ENCODE measurements around the gene TOR3A.
"Not testable (repeated sequence)": the region's sequence is repeated elsewhere in the genome, so short reads cannot be mapped to it uniquely, and the experiment has no call there.

The TOR3A gene

GRCh38 chr1:179115181-179115580, 33.3 kb downstream of the TOR3A start:
- DNase-seq, result no peak

DNA sequence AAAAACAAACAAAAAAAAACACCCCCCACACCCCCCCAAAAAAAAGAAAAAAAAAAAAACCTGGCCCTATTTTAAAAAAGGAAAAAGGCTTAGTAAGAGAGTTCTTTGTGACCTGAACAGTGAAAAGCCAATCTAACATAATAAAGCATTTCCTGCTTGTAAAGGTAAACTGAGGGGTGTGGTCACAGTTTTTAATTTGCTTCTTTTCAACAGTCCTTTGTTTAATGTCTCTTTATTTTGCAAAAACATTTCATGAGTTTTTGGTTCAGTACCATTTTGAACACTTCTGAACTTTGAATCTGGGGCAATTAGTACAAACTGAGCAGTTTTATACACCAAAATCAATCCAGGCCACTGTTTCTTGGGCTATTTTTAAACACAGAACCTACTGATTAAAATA, 37.6 kb downstream of the TOR3A start:
- DNase-seq, result no peak

- DNase-seq, result no peak
These were observed 38.9 kb downstream of the TOR3A start for GRCh38 chr1:179120736-179121135.

DNA sequence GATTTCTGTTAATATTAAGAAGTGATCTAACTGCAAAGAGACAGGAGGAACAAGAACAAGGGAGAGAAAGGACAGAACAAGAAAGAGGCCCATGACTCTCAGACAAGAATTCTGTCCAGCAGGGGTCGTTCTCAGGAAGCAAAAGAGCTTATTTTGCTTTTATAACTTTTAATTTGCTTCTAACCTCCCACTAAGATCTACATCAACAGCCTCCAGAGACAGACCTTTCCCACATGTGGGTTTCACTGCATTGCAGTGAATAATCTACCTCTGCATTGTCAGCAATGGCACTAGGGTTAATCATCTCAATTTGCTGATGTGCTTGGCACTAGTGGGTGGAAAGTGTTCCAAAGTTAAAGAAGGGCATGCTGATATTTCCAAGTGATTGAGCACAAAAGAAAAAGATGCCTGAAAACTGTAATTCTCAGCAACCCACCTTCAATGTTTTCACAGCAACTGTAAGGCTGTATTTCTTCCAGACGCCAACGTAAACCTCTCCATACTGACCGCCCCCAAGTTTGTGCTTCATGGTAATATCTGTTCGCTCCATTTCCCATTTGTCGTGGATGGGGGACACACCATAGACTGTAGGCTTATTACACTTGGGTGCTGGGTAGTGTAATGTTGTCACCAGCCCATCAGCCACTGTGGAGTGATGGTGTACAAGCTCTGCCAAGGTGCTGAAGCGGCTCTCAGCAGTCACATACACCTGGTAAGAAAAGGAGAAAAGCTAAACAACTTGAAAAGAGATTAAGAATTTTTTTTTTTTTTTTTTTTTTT, 39.5 kb downstream of the TOR3A start:
- DNase-seq, result no peak

DNA sequence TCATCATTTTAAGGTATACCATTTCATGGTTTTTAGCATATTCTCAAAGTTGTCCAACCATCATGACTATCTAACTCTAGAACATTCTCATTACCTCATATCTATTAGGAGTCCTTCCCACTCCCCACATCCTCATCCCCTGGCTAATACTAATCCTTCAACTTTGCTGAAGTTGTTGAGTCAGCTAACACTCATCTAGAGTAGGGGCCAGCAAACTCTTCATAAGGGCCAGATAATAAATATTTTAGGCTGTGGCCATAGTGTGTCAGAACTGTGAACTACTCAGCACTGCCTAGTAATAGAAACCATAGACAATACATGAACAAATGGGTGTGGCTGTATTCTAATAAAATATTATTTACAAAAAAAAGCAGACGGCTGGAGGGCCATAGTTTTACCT, 43.0 kb downstream of the TOR3A start:
- no peak for DNase-seq

DNA sequence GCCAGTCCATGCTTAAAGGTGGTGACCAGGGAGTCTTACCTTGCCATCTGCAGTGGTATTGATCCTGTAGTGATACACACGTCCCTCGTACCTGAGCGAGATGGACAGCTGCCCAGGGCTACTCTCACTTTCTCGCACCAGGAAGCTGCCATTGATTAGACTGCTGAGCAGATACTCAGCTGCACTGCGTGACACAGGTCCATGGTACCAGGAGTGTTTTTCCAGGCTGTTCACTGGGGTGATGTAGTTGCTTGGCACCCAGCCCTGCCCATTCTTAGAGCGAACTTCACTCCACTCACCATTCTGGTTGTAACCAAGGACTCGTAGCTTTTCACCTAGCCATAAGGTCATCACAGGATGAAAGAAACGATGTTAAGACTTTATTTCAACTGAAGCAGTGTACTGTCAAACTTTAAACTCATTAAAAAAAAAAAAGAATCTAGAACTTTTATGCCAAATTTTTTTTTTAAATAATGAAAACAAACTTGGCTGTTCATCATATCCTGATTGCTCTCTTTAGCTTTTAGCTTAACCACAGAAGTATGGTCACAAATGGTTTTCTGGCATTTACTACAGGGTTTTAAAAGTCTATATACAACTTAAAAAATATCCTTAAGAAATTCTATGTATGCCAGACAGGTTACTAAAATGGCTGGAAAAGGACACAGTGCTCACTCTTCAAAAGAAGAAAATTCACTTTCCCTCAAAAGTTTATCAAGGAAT, 44.6 kb downstream of the TOR3A start:
- DNase-seq, result no peak

DNA sequence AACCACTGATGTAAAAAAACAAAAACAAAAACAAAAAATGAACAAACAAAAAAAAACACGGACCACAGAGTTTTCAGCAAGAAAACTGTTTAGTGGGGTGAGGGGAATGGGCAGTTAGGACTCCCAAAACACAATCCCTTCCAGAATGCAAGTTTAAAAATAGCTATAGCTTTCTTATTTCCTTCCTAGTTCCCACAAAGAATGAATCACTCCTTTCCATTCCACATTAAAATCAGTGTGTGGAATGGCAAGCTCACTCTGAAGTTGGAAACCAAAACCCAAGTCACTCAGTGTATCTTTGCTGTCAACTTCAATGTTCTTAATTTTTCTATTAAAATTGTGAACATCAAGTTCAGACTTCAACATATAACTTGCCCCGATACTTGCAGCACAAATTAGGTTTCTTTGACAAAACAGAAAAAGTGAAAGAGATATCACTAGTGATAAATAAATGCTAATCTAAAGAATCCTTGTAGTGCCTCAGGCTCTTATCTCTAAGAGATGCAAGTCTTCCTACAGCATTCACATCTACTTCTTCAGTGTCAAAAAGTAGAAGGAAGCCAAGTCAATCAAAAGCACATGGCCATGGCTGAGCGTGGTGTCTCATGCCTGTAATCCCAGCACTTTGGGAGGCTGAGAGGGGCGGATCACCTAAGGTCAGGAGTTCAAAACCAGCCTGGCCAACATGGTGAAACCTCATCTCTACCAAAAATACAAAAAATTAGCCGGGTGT, 45.5 kb downstream of the TOR3A start:
- no peak for DNase-seq

DNA sequence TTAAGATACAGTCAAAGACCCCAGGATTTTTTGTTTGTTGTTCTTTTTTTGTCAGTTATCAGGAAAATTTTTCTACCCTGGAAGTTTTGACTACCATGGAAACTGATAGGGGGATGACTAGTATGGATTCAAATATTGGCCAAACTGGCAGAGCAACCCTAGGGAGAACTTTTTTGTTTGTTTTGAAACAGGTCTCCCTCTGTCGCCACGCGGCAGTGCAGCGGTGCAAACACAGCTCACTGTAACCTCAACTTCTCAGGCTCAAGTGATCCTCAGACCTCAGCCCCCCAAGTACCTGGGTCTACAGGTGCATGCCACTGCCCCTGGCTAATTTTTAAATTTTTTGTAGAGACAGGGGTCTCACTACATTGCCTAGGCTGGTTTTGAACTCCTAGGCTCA, 46.6 kb downstream of the TOR3A start:
- DNase-seq, result no peak

DNA sequence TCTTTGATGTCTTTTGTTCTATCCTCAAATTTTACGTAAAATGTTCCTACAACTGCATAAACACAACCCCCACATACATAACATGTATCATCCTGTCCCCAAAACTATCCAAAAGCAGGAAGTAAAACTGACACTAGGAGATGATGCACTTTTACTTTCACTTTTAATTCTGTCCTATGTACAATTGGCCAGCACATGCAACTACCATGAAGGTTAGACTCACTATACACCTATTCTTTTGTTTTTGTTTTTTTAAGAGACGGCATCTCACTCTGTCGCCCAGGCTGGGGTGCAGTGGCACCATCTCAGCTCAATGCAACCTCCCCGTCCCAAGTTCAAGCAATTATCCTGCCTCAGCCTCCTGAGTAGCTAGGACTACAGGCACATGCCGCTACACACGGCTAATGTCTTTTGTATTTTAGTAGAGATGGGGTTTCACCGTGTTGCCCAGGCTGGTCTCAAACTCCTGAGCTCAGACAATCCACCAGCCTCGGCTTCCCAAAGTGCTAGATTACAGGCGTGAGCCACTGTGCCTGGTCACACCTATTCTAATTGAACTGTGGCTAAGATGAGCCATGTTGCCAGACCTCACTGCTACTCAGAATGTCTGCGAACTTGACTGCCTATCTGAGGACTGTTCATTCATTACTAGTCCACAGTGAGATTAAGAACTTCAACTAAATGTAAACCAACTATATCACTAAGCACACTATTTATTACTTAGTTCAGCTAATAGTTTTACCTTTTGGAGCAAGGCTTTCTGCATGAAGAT, 48.0 kb downstream of the TOR3A start:
- no peak for DNase-seq

- not testable (repeated sequence) for DNase-seq
These were observed 53.3 kb downstream of the TOR3A start for GRCh38 chr1:179135168-179135567.

DNA sequence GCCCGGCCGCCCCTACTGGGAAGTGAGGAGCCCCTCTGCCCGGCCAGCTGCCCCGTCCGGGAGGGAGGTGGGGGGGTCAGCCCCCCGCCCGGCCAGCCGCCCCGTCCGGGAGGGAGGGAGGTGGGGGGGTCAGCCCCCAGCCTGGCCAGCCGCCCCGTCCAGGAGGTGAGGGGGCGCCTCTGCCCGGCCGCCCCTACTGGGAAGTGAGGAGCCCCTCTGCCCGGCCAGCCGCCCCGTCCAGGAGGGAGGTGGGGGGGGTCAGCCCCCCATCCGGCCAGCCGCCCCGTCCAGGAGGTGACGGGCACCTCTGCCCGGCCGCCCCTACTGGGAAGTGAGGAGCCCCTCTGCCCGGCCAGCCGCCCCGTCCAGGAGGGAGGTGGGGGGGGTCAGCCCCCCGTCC, 53.8 kb downstream of the TOR3A start:
- DNase-seq, result not testable (repeated sequence)

DNA sequence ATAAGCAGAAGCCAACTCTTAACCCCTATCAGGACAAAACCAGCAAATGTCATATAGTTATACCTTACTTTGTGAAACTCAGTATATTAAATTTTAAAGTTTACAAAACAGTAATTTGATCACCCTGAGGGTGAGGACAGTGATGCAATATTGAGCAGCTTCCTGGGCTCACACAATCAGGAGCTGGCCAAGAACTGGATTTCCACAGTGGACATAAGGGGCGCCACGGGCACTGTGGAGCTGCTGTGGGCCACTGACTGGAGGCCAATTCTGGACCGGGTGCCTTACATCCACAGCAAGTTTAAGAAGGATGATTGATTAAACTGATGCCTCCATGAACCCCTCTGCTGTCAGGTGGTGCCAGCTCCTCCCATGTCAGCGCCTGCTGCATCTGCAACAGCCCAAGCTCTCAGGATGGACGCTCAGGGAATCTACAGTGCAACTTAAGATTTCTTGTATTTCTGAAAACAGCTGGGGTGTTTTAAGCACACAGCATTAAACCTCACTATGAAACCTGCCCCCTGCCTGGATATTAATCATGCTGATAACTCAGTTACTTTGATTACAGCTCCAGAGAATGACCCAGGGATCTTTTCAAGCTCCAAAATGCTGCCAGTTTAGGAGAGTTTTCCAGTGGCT, 55.9 kb downstream of the TOR3A start:
- DNase-seq, result peak; percentile 6

DNA sequence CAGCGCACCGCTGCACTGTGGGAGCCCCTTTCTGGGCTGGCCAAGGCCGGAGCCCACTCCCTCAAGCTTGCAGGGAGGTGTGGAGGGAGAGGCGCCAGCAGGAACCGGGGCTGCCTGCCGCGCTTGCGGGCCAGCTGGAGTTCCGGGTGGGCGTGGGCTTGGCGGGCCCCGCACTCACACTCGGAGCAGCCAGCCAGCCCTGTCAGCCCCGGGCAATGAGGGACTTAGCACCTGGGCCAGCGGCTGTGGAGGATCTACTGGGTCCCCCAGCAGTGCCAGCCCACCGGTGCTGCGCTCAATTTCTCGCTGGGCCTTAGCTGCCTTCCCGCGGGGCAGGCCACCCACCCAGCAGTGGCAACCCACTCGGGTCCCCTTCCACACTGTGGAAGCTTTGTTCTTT, 56.9 kb downstream of the TOR3A start:
- not testable (repeated sequence) for DNase-seq

GRCh38 chr1:179141592-179142251, 59.9 kb downstream of the TOR3A start:
- no peak for DNase-seq

DNA sequence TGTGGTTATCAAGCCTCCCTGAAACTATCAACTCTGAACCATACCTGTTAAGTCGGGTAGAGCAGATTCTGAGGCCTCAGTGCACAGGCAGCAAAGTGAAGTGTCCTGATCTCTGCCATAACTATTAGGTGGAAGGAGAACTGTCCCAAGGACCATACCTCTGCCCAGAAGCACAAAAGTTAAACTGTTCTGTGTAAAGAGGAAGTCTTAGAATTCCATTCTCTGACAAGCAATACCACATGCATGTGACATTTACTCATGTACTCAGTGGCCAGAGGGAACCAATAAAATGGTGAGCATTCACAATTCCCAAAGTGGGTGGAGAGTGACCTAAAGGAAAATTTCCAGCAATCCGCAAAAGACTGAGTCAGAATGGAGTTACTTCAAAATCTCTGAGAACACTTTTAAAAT, 61.0 kb downstream of the TOR3A start:
- no peak for DNase-seq

DNA sequence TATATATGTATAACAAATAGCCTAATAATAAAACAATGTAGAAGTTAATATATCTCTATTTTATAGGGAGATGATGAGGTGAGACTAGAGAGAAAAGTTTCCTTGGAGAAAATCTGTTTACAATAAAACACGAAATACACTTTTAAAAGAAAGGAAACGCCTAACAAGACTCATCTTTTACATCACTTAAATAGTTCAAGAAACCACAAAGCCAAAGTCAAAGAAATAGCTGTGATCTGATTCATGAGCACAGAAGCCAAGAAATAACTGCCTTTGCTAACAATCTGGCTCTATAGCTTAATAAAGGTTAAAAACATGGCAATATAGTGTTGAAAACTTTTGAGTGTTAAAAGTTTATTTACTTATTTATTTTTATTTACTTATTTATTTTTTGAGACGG, 61.5 kb downstream of the TOR3A start:
- no peak for DNase-seq

GRCh38 chr1:179144626-179145025, 62.8 kb downstream of the TOR3A start:
- DNase-seq, result no peak

DNA sequence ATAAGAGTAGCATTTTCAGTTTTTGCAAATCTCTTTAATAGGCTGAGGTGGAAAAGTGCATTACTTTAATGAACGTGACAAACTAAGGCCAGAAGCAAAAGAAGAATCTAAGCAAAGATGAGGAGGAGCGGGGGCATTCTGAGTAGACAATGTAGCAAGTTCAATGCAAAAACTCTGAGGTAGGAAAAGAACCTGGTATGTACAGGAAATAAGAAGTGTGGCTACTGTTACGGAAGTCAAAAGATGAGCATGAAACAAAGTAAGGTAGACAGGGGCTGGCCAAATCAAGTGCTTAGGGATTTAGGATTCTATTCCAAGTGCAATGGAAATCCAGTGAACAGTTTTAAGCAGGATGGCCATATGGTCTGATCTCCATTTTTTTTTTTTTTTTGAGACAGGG, 63.7 kb downstream of the TOR3A start:
- DNase-seq, result peak; percentile 67
